Renal cortex interstitium (tissue), 15 donors: ENCODE results near the gene SPTSSA. TPM values are rescaled to one million over a fixed set of nuclear protein-coding genes. Genes with fewer than 3 reads are reported as not detected.
"Not testable (repeated sequence)": the region's sequence is repeated elsewhere in the genome, so short reads cannot be mapped to it uniquely, and the experiment has no call there.

Experiments used
- DNase-seq, 11 donors: peaks; one replicate each; pipeline ENCODE4 v3.0.0-alpha.2; 2013; ENCODE audit warnings: low read depth in 9 of 11, low spot score in 4 of 11; ENCODE audit errors: extremely low read depth in 1 of 11
- long read RNA-seq, 16 experiments: transcript quantifications; one replicate each; lab custom pipeline, GENCODE V29; 2026
- polyA plus RNA-seq, 3 donors: library from polyadenylated mRNA; unstranded; fragments of 120-200 nt; gene quantifications; one replicate each; pipeline ENCODE4 v1.2.1, GENCODE V29; 2013; ENCODE audit not compliant: insufficient read length in 3 of 3

The SPTSSA gene, protein sequence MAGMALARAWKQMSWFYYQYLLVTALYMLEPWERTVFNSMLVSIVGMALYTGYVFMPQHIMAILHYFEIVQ
- polyA plus RNA-seq, result 10 to 100 TPM; 28.5 to 34.0 (median 30.9) TPM
- long read RNA-seq, donor 1, transcript SPTSSA-201 (2 exons, 2,777 nt), result major isoform, 31 of 31 reads
- long read RNA-seq, donor 1, partial matches to known transcripts, result 0 of 31 reads
- long read RNA-seq, donor 1, other reads (novel, unspliced or antisense), result 0 of 31 reads
- long read RNA-seq, donor 2, transcript SPTSSA-201 (2 exons, 2,777 nt), result major isoform, 34 of 34 reads
- long read RNA-seq, donor 2, partial matches to known transcripts, result 0 of 34 reads
- long read RNA-seq, donor 2, other reads (novel, unspliced or antisense), result 0 of 34 reads
- long read RNA-seq, donor 3, transcript SPTSSA-201 (2 exons, 2,777 nt), result major isoform, 62 of 62 reads
- long read RNA-seq, donor 3, partial matches to known transcripts, result 0 of 62 reads
- long read RNA-seq, donor 3, other reads (novel, unspliced or antisense), result 0 of 62 reads
- long read RNA-seq, donor 4, transcript SPTSSA-201 (2 exons, 2,777 nt), result major isoform, 38 of 50 reads
- long read RNA-seq, donor 4, partial matches to known transcripts, result 12 of 50 reads
- long read RNA-seq, donor 4, other reads (novel, unspliced or antisense), result 0 of 50 reads
- long read RNA-seq, donor 5, result 0 reads
- long read RNA-seq, donor 6, transcript SPTSSA-201 (2 exons, 2,777 nt), result major isoform, 30 of 30 reads
- long read RNA-seq, donor 6, partial matches to known transcripts, result 0 of 30 reads
- long read RNA-seq, donor 6, other reads (novel, unspliced or antisense), result 0 of 30 reads
- long read RNA-seq, donor 7, transcript SPTSSA-201 (2 exons, 2,777 nt), result major isoform, 64 of 64 reads
- long read RNA-seq, donor 7, partial matches to known transcripts, result 0 of 64 reads
- long read RNA-seq, donor 7, other reads (novel, unspliced or antisense), result 0 of 64 reads
- long read RNA-seq, donor 8, result 0 reads
- long read RNA-seq, donor 9, transcript SPTSSA-201 (2 exons, 2,777 nt), result major isoform, 49 of 49 reads
- long read RNA-seq, donor 9, partial matches to known transcripts, result 0 of 49 reads
- long read RNA-seq, donor 9, other reads (novel, unspliced or antisense), result 0 of 49 reads
- long read RNA-seq, donor 10, transcript SPTSSA-201 (2 exons, 2,777 nt), result major isoform, 51 of 79 reads
- long read RNA-seq, donor 10, partial matches to known transcripts, result 28 of 79 reads
- long read RNA-seq, donor 10, other reads (novel, unspliced or antisense), result 0 of 79 reads
- long read RNA-seq, donor 11, transcript SPTSSA-201 (2 exons, 2,777 nt), result major isoform, 35 of 35 reads
- long read RNA-seq, donor 11, partial matches to known transcripts, result 0 of 35 reads
- long read RNA-seq, donor 11, other reads (novel, unspliced or antisense), result 0 of 35 reads
- long read RNA-seq, donor 12, transcript SPTSSA-201 (2 exons, 2,777 nt), result major isoform, 18 of 18 reads
- long read RNA-seq, donor 12, partial matches to known transcripts, result 0 of 18 reads
- long read RNA-seq, donor 12, other reads (novel, unspliced or antisense), result 0 of 18 reads
- long read RNA-seq, donor 13, result 0 reads
- long read RNA-seq, donor 14, transcript SPTSSA-201 (2 exons, 2,777 nt), result major isoform, 46 of 46 reads
- long read RNA-seq, donor 14, partial matches to known transcripts, result 0 of 46 reads
- long read RNA-seq, donor 14, other reads (novel, unspliced or antisense), result 0 of 46 reads
- long read RNA-seq, donor 15, transcript SPTSSA-201 (2 exons, 2,777 nt), result major isoform, 23 of 23 reads
- long read RNA-seq, donor 15, partial matches to known transcripts, result 0 of 23 reads
- long read RNA-seq, donor 15, other reads (novel, unspliced or antisense), result 0 of 23 reads
- long read RNA-seq, donor 16, transcript SPTSSA-201 (2 exons, 2,777 nt), result major isoform, 102 of 128 reads
- long read RNA-seq, donor 16, partial matches to known transcripts, result 26 of 128 reads
- long read RNA-seq, donor 16, other reads (novel, unspliced or antisense), result 0 of 128 reads

DNA sequence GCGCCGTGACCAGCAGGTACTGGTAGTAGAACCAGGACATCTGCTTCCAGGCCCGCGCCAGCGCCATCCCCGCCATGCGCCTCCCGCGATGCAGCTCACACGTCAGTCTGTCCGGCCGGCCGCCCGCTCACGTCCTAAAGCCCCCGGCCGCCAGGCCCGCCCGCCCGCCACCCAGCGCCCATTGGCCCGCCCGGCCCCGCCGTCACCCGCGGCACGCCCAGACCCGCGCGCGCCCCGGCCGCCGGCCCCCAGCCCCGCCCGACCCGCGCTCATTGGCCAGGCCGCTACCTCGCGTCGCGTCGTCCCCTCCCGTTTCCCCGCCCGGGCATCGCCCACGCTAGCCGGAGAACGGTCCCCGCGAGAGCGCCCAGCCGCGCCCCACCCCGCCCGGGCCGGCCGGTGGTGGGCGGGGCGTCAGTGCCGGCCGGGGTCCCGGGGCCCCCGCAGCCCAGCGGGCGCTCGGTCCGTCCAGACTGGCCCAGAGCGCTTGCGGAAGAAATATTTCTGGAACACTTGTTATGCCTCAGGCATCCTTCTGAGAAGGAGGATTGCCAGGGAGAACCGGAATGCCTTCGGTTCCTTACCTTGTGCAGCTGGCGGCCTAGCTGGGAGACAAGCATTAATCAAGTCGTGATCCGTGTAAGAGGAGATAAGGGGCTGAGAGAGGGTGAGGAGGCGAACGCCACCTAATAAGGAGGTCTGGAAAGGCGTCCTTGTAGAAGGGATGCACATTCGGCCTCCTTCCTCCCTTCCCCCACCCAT is at the start of gene SPTSSA:
SPTSSA (minus strand) TSS at position 109 of the 762 bp plus-strand sequence; CDS start at position 76, 33 bp downstream.
- peak; percentile 45 to 90 (median 85) for DNase-seq

DNA sequence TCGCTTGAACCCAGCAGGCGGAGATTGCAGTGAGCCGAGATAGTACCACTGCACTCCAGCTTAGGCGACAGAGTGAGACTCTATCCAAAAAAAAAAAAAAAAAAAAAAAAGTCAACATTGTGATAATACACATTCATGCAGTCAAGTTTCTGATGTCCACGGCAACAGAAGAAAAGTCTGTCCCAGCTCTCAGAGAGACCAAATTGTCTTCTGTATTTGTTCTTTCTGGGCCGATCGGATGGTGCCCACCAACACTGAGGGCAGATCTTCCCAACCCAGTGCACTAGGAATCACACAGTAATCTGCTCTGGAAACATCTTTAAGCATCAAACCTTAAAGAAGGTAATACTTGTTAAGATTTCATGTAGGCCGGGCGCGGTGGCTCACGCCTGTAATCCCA is 45.8 kb upstream of the SPTSSA start:
- DNase-seq, result no peak

DNA sequence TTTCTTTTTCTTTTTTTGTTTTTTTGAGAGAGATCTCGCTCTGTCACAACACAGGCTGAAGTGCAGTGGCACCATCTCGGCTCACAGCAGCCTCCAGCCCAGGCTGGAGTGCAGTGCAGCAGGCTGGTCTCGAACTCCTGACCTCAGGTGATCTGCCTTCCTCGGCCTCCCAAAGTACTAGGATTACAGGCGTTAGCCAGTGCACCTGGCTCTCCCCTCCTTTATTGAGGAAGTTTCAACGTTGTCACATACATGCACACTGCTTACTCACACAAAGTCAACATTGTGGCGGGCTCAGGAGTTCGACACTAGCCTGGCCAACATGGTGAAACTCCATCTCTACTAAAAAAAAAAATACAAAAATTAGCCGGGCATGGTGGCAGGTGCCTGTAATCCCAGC is 45.4 kb upstream of the SPTSSA start:
- DNase-seq, result no peak

DNA sequence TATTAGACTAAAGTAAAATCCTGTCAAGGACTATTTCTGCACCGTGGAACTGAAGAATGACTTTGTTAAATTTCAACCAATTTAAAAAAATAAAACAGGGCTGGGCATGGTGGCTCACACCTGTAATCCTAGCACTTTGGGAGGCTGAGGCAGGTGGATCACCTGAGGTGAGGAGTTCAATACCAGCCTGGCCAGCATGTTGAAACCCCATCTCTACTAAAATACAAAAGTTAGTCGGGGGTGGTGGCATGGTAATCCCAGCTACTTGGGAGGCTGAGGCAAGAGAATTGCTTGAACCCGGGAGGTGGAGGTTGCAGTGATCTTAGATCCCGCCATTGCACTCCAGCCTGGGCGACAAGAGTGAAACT is 43.1 kb upstream of the SPTSSA start:
- DNase-seq, result not testable (repeated sequence)

DNA sequence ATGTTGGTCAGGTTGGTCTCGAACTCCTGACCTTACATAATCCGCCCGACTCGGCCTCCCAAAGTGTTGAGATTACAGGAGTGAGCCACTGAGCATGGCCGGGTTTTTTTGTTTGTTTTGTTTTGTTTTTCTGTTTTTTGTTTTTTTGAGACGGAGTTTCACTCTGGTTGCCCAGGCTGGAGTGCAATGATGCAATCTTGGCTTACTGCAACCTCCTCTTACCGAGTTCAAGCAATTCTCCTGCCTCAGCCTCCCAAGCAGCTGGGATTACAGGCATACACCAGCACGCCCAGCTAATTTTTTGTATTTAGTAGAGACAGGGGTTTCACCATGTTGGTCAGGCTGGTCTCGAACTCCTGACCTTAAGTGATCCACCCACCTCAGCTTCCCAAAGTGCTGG is 42.0 kb upstream of the SPTSSA start:
- not testable (repeated sequence) for DNase-seq

DNA sequence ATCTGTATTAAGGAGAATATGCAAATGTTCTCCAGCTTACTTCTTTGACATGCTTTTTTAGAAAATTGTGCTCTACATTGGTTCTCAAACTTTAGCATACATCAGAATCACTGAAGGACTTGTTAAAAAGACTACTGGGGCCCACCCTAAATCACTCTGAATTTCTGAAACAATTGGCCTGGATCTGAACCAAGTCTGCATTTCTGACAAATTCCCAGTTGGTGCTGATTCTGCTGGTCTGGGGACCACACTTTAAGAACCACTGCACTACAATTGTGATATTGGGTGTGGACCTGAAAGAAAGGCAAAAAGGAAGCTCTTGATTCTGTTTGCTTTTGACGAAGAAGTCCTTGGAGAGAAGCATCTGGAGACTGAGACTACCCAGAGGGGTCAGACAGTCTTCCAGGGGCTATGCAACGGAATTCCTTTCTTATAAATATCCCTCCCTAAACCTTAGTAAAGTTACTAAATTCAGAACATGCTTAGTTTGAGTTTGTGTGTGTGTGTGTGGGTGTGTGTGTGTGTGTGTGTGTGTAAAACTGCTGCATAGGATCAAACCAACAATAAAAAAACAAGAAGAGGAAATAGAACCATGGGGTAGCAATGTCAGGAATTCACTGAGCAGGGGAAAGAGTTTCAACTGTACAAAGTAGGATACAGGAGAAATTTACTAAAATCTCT is 40.6 kb upstream of the SPTSSA start:
- no peak for DNase-seq

DNA sequence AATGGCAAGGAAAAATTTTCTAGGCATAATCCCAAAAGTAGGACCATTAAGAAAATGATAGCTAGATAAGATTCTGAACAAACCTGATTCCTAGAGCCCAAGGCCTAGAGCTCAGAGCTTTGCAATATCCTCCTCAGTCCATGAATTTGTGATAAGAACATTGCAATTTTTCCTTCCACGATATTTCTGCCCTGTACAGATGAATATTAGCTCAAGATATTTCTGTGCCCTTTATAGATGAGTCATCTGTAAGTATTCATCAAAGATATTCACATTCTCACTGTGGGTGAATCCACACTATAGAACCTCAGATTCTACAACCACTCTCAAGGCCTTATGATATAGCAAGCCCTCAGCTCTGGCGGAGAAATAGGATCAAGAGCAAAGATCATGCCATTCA is 40.0 kb upstream of the SPTSSA start:
- no peak for DNase-seq

DNA sequence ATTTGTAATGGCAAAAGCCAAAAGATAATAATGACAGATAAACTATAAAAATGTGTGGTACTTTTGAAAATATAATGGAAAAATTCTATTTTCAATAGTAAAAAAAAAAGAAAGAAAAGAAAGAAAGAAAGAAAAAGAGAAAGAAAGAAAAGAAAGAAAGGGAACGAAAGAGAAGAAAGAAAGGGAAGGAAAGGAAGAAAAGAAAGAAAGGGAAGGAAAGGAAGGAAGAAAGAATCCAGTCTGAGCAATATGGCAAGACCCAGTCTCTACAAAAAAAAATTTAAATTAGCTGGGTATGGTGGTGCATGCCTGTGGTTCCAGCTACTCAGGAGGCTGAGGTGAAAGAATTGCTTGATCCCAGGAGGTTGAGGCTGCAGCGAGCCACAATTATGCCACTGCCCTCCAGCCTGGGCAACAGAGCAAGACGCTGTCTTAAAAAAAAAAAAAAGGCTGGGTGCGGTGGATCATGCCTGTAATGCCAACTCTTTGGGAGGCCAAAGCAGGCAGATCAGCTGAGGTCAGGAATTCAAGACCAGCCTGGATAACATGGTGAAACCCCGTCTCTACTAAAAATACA is 39.1 kb upstream of the SPTSSA start:
- no peak for DNase-seq

DNA sequence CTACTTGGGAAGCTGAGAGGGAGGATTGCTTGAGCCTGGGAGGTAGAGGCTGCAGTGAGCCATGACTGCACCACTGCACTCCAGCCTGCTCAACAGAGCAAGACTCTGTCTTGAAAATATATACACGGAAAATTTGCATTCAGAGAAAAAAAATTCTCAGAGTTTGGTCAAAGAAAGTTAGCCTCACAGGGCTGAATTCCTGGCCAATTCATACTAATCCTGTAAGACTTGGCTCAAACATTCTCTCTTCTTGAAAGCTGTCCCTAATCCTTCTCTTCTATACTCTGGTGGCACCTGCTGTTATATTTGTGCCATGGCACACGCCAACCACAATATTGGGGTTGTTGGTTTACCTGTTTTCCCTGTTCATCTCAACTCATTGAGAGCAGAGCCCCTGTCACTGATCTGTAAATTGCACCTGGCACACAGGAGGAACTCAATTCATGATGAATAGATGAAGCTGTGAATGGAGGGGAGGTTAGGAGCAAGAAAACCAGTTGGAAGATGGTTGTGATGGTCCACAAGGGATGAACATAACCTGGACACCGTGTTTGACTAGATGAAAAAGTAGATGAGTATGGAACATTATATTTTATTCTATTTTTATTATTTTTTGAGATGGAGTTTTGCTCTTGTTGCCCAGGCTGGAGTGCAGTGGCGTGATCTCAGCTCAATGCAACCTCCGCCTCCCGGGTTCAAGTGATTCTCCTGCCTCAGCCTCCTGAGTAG is 36.8 kb upstream of the SPTSSA start:
- no peak for DNase-seq

DNA sequence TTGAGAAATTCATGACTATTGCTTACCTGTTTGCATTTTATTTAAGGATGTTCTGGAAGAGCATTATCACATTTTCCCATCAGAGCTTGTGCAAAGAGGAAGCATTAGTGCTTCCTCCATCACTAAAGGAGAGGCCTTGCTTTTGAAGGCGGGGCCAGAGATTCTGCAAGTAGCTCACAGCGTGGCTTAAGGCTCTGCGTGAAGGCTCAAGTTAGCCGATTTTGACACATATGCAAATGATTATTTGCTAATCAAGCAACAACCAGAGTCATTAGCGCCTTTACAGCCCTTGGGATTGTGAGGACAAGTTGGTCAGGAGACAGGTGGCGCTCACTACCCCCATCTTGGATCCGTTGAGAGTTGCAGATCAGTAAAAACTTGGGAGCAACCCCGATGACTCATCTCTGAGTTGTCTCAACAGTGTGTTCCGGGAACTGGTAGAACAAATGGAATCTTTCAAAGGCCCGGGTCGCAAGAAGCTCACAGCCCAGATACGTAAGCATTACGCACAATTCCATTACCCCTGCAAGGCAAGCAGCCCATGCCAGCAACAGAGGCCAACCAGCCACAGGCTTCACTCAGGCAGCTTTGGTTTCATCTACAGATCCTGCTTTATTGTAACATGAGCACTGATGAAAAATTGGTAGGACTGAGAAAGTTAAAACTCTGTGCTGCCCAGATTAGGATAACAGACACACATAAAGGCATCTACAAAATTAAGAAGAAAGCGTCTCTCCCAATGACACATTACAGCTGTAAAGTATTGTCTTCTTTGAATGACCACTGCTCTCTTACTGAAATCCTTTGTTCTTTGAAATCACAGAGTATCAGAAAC is 34.9 kb upstream of the SPTSSA start:
- peak in 8 of 11 donors; percentile 24 to 46 (median 39) for DNase-seq

DNA sequence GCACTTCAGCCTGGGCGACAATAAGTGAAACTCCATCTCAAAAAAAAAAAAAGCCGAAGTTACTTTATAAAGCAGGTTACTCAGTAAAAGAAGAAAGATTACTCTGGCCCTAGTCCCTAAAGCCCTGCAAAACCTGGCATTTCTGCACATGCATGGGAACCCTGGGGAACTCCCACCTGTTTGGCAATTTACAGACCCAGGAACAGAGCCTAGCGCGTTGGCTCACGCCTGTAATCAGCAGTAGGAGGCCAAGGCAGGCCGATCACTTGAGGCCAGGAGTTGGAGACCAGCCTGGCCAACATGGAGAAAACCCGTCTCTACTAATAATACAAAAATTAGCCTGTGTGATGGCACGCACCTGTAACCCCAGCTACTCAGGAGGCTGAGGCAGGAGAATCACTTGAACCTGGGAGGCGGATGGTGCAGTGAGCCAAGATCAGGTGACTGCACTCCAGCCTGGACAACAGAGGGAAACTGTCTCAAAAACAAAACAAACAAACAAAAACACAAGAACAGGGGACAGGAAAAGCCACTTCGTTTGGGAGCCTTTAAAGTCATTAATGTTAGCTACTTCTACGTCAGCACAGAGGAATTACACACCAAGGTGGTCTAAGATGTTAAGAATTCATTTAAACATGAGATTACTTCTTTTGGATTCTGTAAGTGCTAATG is 34.1 kb upstream of the SPTSSA start:
- DNase-seq, result no peak

DNA sequence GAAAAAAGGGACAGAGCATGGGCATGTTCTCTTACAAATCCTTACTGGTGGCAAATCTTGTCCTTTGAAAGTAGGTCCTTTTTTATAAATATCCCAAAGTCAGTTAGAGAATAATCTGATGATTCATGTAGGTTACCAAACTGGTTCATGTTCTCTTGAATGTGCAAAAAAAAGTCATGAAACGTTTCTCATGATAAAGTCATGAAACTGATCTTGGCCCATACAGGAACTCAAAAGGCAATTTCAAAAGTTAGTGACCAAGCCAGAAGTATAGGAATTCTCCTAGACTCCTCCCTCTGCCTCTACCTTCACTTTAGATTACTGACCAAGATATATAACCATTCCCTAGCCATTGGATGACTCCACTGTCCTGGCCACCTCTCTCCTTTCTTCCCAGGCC is 27.3 kb upstream of the SPTSSA start:
- no peak for DNase-seq

DNA sequence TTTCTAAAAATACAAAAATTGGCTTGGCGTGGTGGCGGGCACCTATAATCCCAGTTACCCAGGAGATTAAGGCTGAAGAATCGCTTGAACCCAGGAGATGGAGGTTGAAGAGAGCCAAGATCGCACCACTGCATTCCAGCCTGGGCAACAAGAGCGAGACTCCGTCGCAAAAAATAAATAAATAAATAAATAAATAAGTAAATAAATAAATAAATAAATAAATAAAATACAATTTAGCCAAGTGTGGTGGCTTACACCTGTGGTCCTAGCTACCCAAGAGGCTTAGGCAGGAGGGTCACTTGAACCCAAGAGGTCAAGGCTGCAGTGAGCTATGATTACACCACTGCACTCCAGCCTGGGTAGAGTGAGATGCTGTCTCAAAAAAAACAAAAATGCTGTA is 26.5 kb upstream of the SPTSSA start:
- DNase-seq, result no peak

DNA sequence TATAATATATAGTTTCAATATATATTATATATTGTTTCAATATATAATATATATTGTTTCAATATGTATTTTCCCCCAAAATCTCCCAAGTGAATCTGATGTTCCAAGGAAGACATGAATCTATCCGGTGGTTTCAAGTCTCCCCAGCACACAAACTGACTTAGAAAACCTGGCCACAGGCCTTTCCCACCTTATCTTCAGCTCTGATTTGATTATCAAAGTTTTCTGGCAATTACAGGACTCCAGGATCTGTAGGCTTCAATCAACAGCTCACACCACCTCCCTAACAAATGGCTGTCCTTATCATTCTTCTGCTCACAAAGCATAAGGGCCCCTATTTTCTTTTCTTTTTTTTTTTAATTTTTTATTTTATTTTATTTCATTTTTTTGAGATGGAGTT is 22.7 kb upstream of the SPTSSA start:
- DNase-seq, result no peak
